ENCODE results near the gene CFAP410. TPM values are rescaled to one million over a fixed set of nuclear protein-coding genes. Genes with fewer than 3 reads are reported as not detected.
"Not testable (repeated sequence)": the region's sequence is repeated elsewhere in the genome, so short reads cannot be mapped to it uniquely, and the experiment has no call there.

Gene CFAP410
- total RNA-seq, 3 donors from 2014 or later, result 22.0 to 33.0 (median 26.6) TPM

DNA sequence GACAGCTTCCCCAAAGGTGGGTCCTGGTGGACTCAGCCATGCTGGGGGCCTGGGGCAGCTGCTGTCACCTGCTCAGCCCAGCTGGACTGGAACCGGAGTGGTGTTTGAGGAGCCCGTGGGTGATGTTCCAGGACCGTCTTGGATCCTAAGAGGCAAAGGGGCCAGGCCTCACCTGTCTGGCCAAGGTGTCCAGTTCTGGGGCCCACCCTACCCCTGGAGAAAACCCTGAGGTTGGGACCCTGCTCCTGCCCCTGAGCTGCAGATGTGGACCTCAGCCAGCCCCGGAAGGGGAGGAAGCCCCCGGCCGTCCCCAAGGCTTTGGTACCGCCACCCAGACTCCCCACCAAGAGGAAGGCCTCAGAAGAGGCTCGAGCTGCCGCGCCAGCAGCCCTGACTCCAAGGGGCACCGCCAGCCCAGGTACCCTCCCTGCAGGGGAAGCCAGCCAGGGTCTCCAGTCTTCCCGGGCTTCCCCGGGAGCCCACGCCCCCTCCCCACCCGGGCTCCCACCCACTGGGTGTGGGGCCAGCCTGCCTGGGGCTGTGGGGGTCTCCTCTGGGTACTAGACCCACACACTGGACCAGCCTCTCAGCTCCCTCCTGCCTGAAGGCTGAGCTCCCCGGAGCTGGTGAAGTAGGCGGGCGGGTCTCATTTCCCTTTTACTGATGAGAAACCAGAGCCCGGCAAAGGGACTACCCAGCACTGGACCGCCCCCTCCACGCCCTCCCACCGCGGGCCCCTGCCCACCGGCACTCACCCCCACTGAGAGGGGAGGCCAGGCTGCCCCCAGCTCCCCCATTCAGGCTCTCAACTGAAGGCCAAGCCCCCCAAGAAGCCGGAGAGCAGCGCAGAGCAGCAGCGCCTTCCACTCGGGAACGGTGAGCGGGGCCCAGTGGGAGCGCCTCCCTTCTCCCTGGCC is 52.2 kb downstream of the CFAP410 start:
- ATAC-seq, result no peak
- peak in 2 of 3 donors; percentile 27 to 49 for DNase-seq
- intact Hi-C loops (cut with DNase I, micrococcal nuclease), result no loop called here
- H3K9me3 ChIP-seq, result no peaks in the 10 kb centered on the region
- no peak overlapping the region for H3K4me3 ChIP-seq
- H3K36me3 ChIP-seq (ENCODE audit: low read depth), result no peaks in the 10 kb centered on the region
- H3K4me1 ChIP-seq (ENCODE audit: low read depth), result no peaks in the 10 kb centered on the region
- no peak for TF ChIP-seq CTCF (IDR thresholded peaks at IDR 0.05)

GRCh38 chr21:44286086-44286715 is 53.0 kb downstream of the CFAP410 start:
- no peak for ATAC-seq
- Histone ChIP-seq H3K9me3 (no peaks in the 10 kb centered on the region), H3K4me1 (ENCODE audit: low read depth) (no peaks in the 10 kb centered on the region), H3K36me3 (ENCODE audit: low read depth) (no peaks in the 10 kb centered on the region), H3K4me3 (no peak overlapping the region)
- peak in 1 of 3 donors; percentile 41 for DNase-seq
- TF ChIP-seq CTCF (IDR thresholded peaks at IDR 0.05), result no peak
- intact Hi-C loops (cut with DNase I, micrococcal nuclease), result no loop called here

DNA sequence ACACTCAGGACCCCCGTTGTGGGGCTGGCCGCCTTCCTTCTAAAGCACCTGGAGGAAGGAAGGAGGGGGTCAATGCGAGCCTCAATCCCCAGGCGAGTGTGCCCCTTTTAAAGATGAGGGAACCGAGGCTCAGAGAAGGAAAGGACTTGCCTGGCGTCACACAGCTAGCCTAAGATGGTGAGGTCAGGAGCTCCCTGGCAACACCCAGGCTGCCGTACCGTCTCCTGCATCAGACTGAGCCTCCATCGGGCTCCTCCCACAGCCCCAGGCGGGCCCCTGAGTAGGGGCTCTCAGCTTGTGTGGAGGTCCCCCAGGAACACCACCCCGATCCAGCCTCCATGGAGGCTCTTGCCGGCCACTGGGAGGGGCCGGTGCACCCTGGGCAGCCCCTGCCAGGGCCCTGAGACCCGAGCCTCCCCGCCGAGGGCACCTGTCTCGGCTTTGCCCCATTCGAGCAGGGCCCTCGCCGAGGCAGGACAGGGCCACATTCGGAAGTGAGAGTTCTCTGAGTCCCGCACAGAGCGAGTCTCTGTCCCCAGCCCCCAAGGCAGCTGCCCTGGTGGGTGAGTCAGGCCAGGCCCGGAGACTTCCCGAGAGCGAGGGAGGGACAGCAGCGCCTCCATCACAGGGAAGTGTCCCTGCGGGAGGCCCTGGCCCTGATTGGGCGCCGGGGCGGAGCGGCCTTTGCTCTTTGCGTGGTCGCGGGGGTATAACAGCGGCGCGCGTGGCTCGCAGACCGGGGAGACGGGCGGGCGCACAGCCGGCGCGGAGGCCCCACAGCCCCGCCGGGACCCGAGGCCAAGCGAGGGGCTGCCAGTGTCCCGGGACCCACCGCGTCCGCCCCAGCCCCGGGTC is 53.8 kb downstream of the CFAP410 start, which contains the start of gene AIRE:
Gene AIRE, plus strand, starts transcription at position 739 of the 855 bp plus-strand sequence. CDS start 131 bp downstream, outside the sequence.
- peak; percentile 47 for ATAC-seq
- Histone ChIP-seq H3K4me1 (ENCODE audit: low read depth) (no peaks in the 10 kb centered on the region), H3K36me3 (ENCODE audit: low read depth) (no peaks in the 10 kb centered on the region), H3K9me3 (no peaks in the 10 kb centered on the region), H3K4me3 (no peak within 1 kb of the TSS)
- DNase-seq, result peak in 2 of 3 donors; percentile 26 to 44
- TF ChIP-seq CTCF (IDR thresholded peaks at IDR 0.05), result no peak
- intact Hi-C loops (cut with DNase I, micrococcal nuclease), result no loop called here

GRCh38 chr21:44283948-44284347 is 55.2 kb downstream of the CFAP410 start:
- DNase-seq (no peak), ATAC-seq (no peak)
- Histone ChIP-seq H3K36me3 (ENCODE audit: low read depth) (no peaks in the 10 kb centered on the region), H3K4me3 (no peak overlapping the region), H3K4me1 (ENCODE audit: low read depth) (no peaks in the 10 kb centered on the region), H3K9me3 (no peaks in the 10 kb centered on the region)
- intact Hi-C loops (cut with DNase I, micrococcal nuclease), result no loop called here
- no peak for TF ChIP-seq CTCF (IDR thresholded peaks at IDR 0.05)

GRCh38 chr21:44283211-44283785 is 55.9 kb downstream of the CFAP410 start:
- ATAC-seq, result not testable (repeated sequence)

More at GRCh38 chr21:44283211-44283785, 55.9 kb downstream of the CFAP410 start:
- H3K4me1 ChIP-seq (ENCODE audit: low read depth); H3K9me3 ChIP-seq; intact Hi-C loops (cut with DNase I, micrococcal nuclease); H3K36me3 ChIP-seq (ENCODE audit: low read depth); H3K4me3 ChIP-seq; DNase-seq: not testable (repeated sequence)

Data from mucosa of descending colon (tissue), 3 donors.